A549 (cell line): ENCODE measurements around the gene KCNIP3. TPM values are rescaled to one million over a fixed set of nuclear protein-coding genes. Genes with fewer than 3 reads are reported as not detected.
"Not testable (repeated sequence)": the region's sequence is repeated elsewhere in the genome, so short reads cannot be mapped to it uniquely, and the experiment has no call there.

Experiments used
- ATAC-seq, 2 experiments: fragments of 200-7000 bp in 1 of 2; fragments of >200 bp in 1 of 2; cut with Nextera tagmentation in 1 of 2; cut with Tn5 transposase in 1 of 2; 3 replicates each; pipeline versions ENCODE4 v1.8.0 to v1.9.1; 2018 to 2020; ENCODE audit warnings: mild to moderate bottlenecking in 1 of 2, moderate library complexity in 1 of 2
- CTCF ChIA-PET: fragments of 300-600 bp; sonication (Branson Sonifier 250); formaldehyde crosslinking; extraction: SDS; loops from one replicate; lab custom pipeline; 2021; ENCODE audit warnings: antibody characterized with exemption, inconsistent platforms; lab: Yijun Ruan, JAX
- POLR2A ChIA-PET: fragments of 350-600 bp; formaldehyde crosslinking; extraction: SDS; loops from one replicate; lab custom pipeline; 2021; ENCODE audit warnings: antibody characterized with exemption, inconsistent platforms; lab: Yijun Ruan, JAX
- DNase-seq, 2 experiments: peaks; one replicate each; pipeline versions ENCODE4 v3.0.0 to v3.0.0-alpha.2; 2011 to 2016; ENCODE audit warnings: low read depth in 1 of 2, low spot score in 1 of 2
- FAIRE-seq: peaks from 2 replicates; lab custom pipeline; 2011; peaks lifted over from hg19 to GRCh38; lab: Jason Lieb, UNC
- H3K27ac ChIP-seq, 2 experiments: fragments of >200 bp; sonication (Bioruptor Twin); formaldehyde crosslinking; 3 replicates each; pipeline ENCODE4 v1.5.1; 2016 to 2017
- H3K4me1 ChIP-seq: fragments of >200 bp; sonication (Bioruptor Twin); formaldehyde crosslinking; 3 replicates; pipeline ENCODE4 v1.6.1; 2016
- H3K4me2 ChIP-seq: fragments of >200 bp; sonication (Bioruptor Twin); formaldehyde crosslinking; 3 replicates; pipeline ENCODE4 v1.6.1; 2016
- H3K4me3 ChIP-seq: fragments of >200 bp; sonication (Bioruptor Twin); formaldehyde crosslinking; 3 replicates; pipeline ENCODE4 v1.5.1; 2016
- H3K9me3 ChIP-seq: fragments of >200 bp; sonication (Bioruptor Twin); formaldehyde crosslinking; 3 replicates; pipeline ENCODE4 v1.6.1; 2016
- CBX2 ChIP-seq: fragments of 200-600 bp; sonication (generic); IDR thresholded peaks from 2 replicates; pipeline ENCODE4 v1.6.1; 2016; ENCODE audit warnings: low read depth, mild to moderate bottlenecking, borderline replicate concordance
- EP300 ChIP-seq, 2 experiments: fragments of >200 bp; sonication (Bioruptor Twin); formaldehyde crosslinking; IDR thresholded peaks; 2 replicates in 1 of 2; 3 replicates in 1 of 2; pipeline ENCODE4 v1.6.1; 2016 to 2017
- GATA3 ChIP-seq: IDR thresholded peaks from 2 replicates; pipeline ENCODE4 v1.6.1; 2012; ENCODE audit warnings: borderline replicate concordance
- HOXA7 ChIP-seq: fragments of 250-450 bp; sonication (Bioruptor Pico); IDR thresholded peaks from 2 replicates; pipeline ENCODE4 v1.5.0; 2020; ENCODE audit warnings: mild to moderate bottlenecking, moderate library complexity
- KDM5A ChIP-seq: fragments of 200-600 bp; sonication (generic); IDR thresholded peaks from 2 replicates; pipeline ENCODE4 v1.6.1; 2016; ENCODE audit warnings: antibody characterized with exemption, mild to moderate bottlenecking
- MYC ChIP-seq: IDR thresholded peaks from 2 replicates; pipeline ENCODE4 v1.6.1; 2012; ENCODE audit warnings: mild to moderate bottlenecking, inconsistent platforms, low read length, improper control_type of control experiment, borderline replicate concordance
- NFE2L2 ChIP-seq: fragments of 150-350 bp; conservative IDR thresholded peaks from 2 replicates; pipeline ENCODE4 v1.6.1; 2014; ENCODE audit warnings: low read length
- NPAS2 ChIP-seq: fragments of 250-450 bp; sonication (Bioruptor Pico); IDR thresholded peaks from 2 replicates; pipeline ENCODE4 v1.8.0; 2022; ENCODE audit warnings: mild to moderate bottlenecking, moderate library complexity, borderline replicate concordance
- PHF8 ChIP-seq: fragments of 200-600 bp; sonication (generic); IDR thresholded peaks from 2 replicates; pipeline ENCODE4 v1.6.1; 2016; ENCODE audit warnings: low read depth, mild to moderate bottlenecking, antibody characterized with exemption, moderate library complexity, borderline replicate concordance
- POLR2A ChIP-seq: IDR thresholded peaks from 2 replicates; pipeline ENCODE4 v1.6.1; 2012; ENCODE audit warnings: mild to moderate bottlenecking, low read length
- RARB ChIP-seq: fragments of 250-450 bp; sonication (Bioruptor Pico); IDR thresholded peaks from 2 replicates; pipeline ENCODE4 v1.8.0; 2021; ENCODE audit warnings: mild to moderate bottlenecking, moderate library complexity
- RCOR1 ChIP-seq: fragments of 150-350 bp; IDR thresholded peaks from 2 replicates; pipeline ENCODE4 v1.6.1; 2014; ENCODE audit warnings: antibody characterized with exemption, low read length, low read depth
- SMC3 ChIP-seq: fragments of >200 bp; sonication (Bioruptor Twin); formaldehyde crosslinking; IDR thresholded peaks from 3 replicates; pipeline ENCODE4 v1.6.1; 2018; ENCODE audit warnings: inconsistent platforms
- WGBS: methylation state at CpG from one replicate; pipeline ENCODE4 v1.1.6; 2017; ENCODE audit errors: missing lambda C conversion rate; 5-methylcytosine and 5-hydroxymethylcytosine counted together
- polyA plus RNA-seq, 4 experiments: library from polyadenylated mRNA; depleted of rRNA in 3 of 4; stranded (reverse); fragments of >200 nt; fragmentation: RNase III in 1 of 4; extraction: RNeasy Plus Mini Kit Qiagen cat#74134 plus additional on column Dnase treatment in 1 of 4; gene quantifications; 2 replicates in 3 of 4; 3 replicates in 1 of 4; pipeline ENCODE4 v1.2.3, GENCODE V29; 2011 to 2017
- TF ChIP-seq, protein P1 (sequence below): IDR thresholded peaks from 2 replicates; pipeline ENCODE4 v1.6.1; 2012
- TF ChIP-seq, protein P2 (sequence below): fragments of >200 bp; sonication (Bioruptor Twin); formaldehyde crosslinking; IDR thresholded peaks from 3 replicates; pipeline ENCODE4 v1.6.1; 2016
- TF ChIP-seq, protein P3 (sequence below): fragments of >200 bp; sonication (Bioruptor Twin); formaldehyde crosslinking; IDR thresholded peaks from 3 replicates; pipeline ENCODE4 v1.5.1; 2016

Gene KCNIP3
- polyA plus RNA-seq, 2 of the 4 experiments (the other 2 are of a cell fraction) = 0.13 to 0.84 TPM

DNA sequence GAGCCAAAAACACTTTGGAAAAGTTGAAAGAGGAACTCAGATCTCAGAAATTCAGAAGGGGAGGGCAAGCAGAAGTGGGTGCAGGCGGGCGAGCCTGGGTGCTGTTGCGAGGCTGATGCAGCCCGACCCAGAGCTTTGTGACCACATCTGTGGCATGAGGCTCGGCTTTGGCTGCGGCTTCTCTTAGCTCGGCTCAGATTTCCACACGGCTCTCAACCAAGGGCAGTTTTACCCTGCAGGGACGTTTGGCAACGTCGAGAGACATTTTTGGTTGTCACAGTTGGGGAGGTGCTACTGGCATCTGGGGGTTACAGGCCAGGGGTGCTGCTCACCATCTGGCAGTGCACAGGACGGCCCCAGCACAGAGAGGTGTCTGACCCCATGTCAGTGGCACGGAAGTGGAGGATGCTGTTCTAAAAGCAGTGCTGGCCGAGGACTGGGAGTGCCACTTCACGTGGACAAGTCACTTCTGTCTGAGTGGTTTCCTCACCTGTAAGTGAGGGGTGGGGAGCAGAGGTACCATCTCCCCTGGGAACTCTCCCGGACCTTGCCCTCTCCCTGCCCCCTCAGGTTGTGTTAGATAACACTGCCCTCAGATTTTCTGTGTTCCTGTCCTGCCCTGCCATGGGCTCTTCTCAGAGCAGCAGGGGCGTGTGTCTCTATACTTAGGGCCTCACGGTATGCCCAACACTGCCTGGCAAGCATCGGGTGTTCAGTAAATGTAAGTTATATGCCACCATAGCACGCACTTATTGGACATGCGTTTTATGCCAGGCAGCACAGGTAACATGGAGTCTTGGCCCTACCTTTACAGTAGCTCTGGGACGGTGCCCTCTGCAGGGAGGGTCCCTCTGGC is 56.7 kb downstream of the KCNIP3 start:
- 45% methylated on average over 22 of the region's 22 CpGs for WGBS
- no peak for TF ChIP-seq EP300 (IDR thresholded peaks at IDR 0.05)
- no peak for TF ChIP-seq NFE2L2
- TF ChIP-seq, protein P1, sequence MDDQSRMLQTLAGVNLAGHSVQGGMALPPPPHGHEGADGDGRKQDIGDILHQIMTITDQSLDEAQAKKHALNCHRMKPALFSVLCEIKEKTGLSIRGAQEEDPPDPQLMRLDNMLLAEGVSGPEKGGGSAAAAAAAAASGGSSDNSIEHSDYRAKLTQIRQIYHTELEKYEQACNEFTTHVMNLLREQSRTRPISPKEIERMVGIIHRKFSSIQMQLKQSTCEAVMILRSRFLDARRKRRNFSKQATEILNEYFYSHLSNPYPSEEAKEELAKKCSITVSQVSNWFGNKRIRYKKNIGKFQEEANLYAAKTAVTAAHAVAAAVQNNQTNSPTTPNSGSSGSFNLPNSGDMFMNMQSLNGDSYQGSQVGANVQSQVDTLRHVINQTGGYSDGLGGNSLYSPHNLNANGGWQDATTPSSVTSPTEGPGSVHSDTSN = no peak
- TF ChIP-seq, protein P2, sequence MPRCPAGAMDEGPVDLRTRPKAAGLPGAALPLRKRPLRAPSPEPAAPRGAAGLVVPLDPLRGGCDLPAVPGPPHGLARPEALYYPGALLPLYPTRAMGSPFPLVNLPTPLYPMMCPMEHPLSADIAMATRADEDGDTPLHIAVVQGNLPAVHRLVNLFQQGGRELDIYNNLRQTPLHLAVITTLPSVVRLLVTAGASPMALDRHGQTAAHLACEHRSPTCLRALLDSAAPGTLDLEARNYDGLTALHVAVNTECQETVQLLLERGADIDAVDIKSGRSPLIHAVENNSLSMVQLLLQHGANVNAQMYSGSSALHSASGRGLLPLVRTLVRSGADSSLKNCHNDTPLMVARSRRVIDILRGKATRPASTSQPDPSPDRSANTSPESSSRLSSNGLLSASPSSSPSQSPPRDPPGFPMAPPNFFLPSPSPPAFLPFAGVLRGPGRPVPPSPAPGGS = no peak
- no peak for TF ChIP-seq SMC3
- no peak for TF ChIP-seq MYC
- no peak for TF ChIP-seq KDM5A
- no peak for TF ChIP-seq CBX2
- POLR2A ChIA-PET = no interaction called here

DNA sequence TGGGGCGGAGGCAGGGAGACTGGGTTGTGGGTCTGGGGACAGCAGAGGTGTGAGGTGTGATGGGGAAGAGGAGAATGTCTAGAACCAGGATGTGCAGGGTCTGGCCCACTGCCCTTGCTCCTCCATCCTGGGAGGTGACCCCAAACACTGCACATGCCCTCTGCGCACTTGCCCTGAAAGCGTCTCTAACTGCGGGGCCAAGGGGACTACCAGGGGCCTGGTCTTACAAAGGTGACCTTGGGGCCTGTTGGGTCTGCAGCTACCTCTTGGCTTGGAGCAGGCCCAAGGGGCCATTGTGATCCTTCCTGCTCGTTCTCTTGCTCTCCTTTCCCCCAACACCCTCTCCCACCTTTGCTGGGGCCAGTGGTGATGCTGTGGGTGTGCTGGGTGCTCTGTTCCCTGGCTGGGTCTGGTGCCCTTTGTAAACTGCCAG is 57.3 kb downstream of the KCNIP3 start:
- H3K4me3 ChIP-seq = no peak overlapping the region
- no peak for TF ChIP-seq PHF8
- TF ChIP-seq POLR2A = no peak
- TF ChIP-seq GATA3 = no peak
- TF ChIP-seq, protein P3, sequence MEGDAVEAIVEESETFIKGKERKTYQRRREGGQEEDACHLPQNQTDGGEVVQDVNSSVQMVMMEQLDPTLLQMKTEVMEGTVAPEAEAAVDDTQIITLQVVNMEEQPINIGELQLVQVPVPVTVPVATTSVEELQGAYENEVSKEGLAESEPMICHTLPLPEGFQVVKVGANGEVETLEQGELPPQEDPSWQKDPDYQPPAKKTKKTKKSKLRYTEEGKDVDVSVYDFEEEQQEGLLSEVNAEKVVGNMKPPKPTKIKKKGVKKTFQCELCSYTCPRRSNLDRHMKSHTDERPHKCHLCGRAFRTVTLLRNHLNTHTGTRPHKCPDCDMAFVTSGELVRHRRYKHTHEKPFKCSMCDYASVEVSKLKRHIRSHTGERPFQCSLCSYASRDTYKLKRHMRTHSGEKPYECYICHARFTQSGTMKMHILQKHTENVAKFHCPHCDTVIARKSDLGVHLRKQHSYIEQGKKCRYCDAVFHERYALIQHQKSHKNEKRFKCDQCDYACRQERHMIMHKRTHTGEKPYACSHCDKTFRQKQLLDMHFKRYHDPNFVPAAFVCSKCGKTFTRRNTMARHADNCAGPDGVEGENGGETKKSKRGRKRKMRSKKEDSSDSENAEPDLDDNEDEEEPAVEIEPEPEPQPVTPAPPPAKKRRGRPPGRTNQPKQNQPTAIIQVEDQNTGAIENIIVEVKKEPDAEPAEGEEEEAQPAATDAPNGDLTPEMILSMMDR = no peak
- no peak for TF ChIP-seq HOXA7 (CRISPR knock-in tag)
- no peak for TF ChIP-seq RARB (CRISPR knock-in tag)
- TF ChIP-seq NPAS2 = no peak
- ChIA-PET POLR2A (no interaction called here), CTCF (interaction anchor here (4.1 kb wide), 1 partner anchor 9 kb away, joined by 20 read pairs; no protein-coding TSS in a partner anchor)
- H3K4me1 ChIP-seq = no peaks in the 10 kb centered on the region
- ATAC-seq (no peak), FAIRE-seq (no peak), DNase-seq (no peak)
- H3K4me2 ChIP-seq = no peak overlapping the region
- WGBS = 79% methylated on average over 5 of the region's 5 CpGs
- H3K27ac ChIP-seq = no peak overlapping the region
- H3K9me3 ChIP-seq = 0 out of 3 replicates have a peak, but pooled peaks cover 3% of the 10 kb centered on the region

More for the DNA sequence above, 56.7 kb downstream of the KCNIP3 start:
- FAIRE-seq = no peak
- CTCF ChIA-PET = interaction anchor here (1.7 to 4.1 kb wide), 2 partner anchors 9 to 35 kb away, joined by 4 to 20 read pairs; no protein-coding TSS in a partner anchor
- Histone ChIP-seq H3K9me3 (0 out of 3 replicates have a peak, but pooled peaks cover 3% of the 10 kb centered on the region), H3K4me1 (no peaks in the 10 kb centered on the region), H3K4me3 (no peak overlapping the region), H3K4me2 (no peak overlapping the region), H3K27ac (no peak overlapping the region)
- ATAC-seq = no peak
- DNase-seq = no peak

DNA sequence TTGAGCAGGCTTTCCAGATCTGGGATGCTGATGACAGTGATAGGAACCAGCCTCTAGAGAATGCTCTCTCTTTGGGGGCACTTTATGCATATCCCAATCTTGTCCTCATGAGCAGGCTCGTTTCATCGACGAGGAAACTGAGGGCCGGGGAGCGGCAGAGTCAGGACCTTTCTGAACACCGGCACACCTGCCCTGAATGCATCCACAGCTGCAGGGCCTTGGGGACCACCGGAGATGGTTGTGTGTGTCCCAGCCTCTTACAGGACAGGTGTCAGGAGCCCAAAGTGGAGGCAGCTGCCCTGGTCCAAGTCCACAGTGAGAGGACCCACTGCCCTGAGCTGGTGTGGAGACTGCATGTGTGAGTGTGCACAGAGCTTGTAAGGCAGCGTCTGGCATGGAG is 57.8 kb downstream of the KCNIP3 start:
- Histone ChIP-seq H3K4me1 (no peaks in the 10 kb centered on the region), H3K4me3 (no peak overlapping the region), H3K9me3 (0 out of 3 replicates have a peak, but pooled peaks cover 3% of the 10 kb centered on the region), H3K27ac (no peak overlapping the region), H3K4me2 (no peak overlapping the region)
- ChIA-PET CTCF (interaction anchor here (0.6 to 4.1 kb wide), 2 partner anchors 10 to 33 kb away, joined by 4 to 20 read pairs; no protein-coding TSS in a partner anchor), POLR2A (no interaction called here)
- ATAC-seq (no peak), DNase-seq (no peak), FAIRE-seq (no peak)
- TF ChIP-seq RCOR1 = no peak
- WGBS = 35% methylated on average over 6 of the region's 8 CpGs

DNA sequence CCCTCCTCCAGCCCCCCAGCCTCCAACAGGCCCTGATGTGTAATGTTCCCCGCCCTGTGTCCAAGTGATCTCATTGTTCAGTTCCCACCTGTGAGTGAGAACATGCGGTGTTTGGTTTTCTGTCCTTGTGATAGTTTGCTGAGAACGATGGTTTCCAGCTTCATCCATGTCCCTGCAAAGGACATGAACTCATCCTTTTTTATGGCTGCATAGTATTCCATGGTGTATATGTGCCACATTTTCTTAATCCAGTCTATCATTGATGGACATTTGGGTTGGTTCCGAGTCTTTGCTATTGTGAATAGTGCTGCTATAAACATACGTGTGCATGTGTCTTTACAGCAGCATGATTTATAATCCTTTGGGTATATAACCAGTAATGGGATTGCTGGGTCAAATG is 58.3 kb downstream of the KCNIP3 start:
- POLR2A ChIA-PET, DNase-seq, H3K4me3 ChIP-seq, H3K9me3 ChIP-seq, ATAC-seq, H3K4me1 ChIP-seq, FAIRE-seq, H3K4me2 ChIP-seq, H3K27ac ChIP-seq: not testable (repeated sequence)
- WGBS = 38% methylated on average over 5 of the region's 5 CpGs
- CTCF ChIA-PET = interaction anchor here (0.6 to 4.1 kb wide), 3 partner anchors 10 to 39 kb away, joined by 3 to 20 read pairs (median 4); no protein-coding TSS in a partner anchor
